Activated B cell treated with CpG ODN at 0.5 μM for 24 hours (primary cell): ENCODE results near the gene CTNNA2. TPM values are rescaled to one million over a fixed set of nuclear protein-coding genes. Genes with fewer than 3 reads are reported as not detected.

Source experiments
- ATAC-seq: fragments of 200-7000 bp; cut with Tn5 transposase; one replicate; pipeline ENCODE4 v1.10.0; 2021; ENCODE audit warnings: low read depth, mild to moderate bottlenecking, moderate library complexity
- CTCF ChIA-PET: fragments of 350-600 bp; sonication (Branson Sonifier 250); formaldehyde crosslinking; loops from one replicate; lab custom pipeline; 2021; ENCODE audit warnings: antibody characterized with exemption; lab: Charles Lee
- POLR2A ChIA-PET: fragments of 350-600 bp; sonication (Branson Sonifier 250); formaldehyde crosslinking; loops from one replicate; lab custom pipeline; 2021; ENCODE audit warnings: antibody characterized with exemption; lab: Charles Lee
- DNase-seq: peaks from one replicate; pipeline ENCODE4 v3.0.0; 2022
- H3K27ac Mint-ChIP-seq: one replicate; pipeline ENCODE4 v1.8.0; 2020; ENCODE audit warnings: mixed read lengths
- H3K27me3 Mint-ChIP-seq: one replicate; pipeline ENCODE4 v1.8.0; 2021; ENCODE audit warnings: mixed read lengths
- H3K36me3 Mint-ChIP-seq: one replicate; pipeline ENCODE4 v1.8.0; 2021; ENCODE audit warnings: low read depth, mixed read lengths
- H3K4me1 Mint-ChIP-seq: one replicate; pipeline ENCODE4 v1.8.0; 2021; ENCODE audit warnings: mixed read lengths
- H3K4me3 Mint-ChIP-seq: one replicate; pipeline ENCODE4 v1.8.0; 2020; ENCODE audit warnings: mild to moderate bottlenecking, mixed read lengths
- H3K9me3 Mint-ChIP-seq: one replicate; pipeline ENCODE4 v1.8.0; 2020; ENCODE audit warnings: mixed read lengths
- intact Hi-C: fragments of 100-400 bp; cut with micrococcal nuclease; formaldehyde crosslinking; loops from one replicate; pipeline ENCODE4 v1.15.1; 2024
- total RNA-seq: library from RNA; stranded (reverse); gene quantifications from 2 replicates; pipeline ENCODE4 v1.2.3, GENCODE V29; 2022
- TF ChIP-seq, protein P1 (sequence below): fragments of 200-600 bp; IDR thresholded peaks from one replicate; pipeline ENCODE4 v1.8.0; 2022; ENCODE audit warnings: antibody characterized with exemption, mild to moderate bottlenecking

Gene CTNNA2
- total RNA-seq, 1 donor from 2014 or later: not detected

- intact Hi-C loops: no loop called here
- DNase-seq (no peak), ATAC-seq (no peak)
- H3K9me3 Mint-ChIP-seq: peaks cover 4% of the 10 kb centered on the region
- no peaks in the 10 kb centered on the region for H3K4me1 Mint-ChIP-seq
- H3K4me3 Mint-ChIP-seq: no peak overlapping the region
- no peak overlapping the region for H3K27ac Mint-ChIP-seq
- ChIA-PET CTCF (no interaction called here), POLR2A (no interaction called here)
- no peaks in the 10 kb centered on the region for H3K27me3 Mint-ChIP-seq
- no peaks in the 10 kb centered on the region for H3K36me3 Mint-ChIP-seq
- TF ChIP-seq, protein P1, sequence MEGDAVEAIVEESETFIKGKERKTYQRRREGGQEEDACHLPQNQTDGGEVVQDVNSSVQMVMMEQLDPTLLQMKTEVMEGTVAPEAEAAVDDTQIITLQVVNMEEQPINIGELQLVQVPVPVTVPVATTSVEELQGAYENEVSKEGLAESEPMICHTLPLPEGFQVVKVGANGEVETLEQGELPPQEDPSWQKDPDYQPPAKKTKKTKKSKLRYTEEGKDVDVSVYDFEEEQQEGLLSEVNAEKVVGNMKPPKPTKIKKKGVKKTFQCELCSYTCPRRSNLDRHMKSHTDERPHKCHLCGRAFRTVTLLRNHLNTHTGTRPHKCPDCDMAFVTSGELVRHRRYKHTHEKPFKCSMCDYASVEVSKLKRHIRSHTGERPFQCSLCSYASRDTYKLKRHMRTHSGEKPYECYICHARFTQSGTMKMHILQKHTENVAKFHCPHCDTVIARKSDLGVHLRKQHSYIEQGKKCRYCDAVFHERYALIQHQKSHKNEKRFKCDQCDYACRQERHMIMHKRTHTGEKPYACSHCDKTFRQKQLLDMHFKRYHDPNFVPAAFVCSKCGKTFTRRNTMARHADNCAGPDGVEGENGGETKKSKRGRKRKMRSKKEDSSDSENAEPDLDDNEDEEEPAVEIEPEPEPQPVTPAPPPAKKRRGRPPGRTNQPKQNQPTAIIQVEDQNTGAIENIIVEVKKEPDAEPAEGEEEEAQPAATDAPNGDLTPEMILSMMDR: no peak
These were observed 641.5 kb downstream of the CTNNA2 start for GRCh38 chr2:80154231-80154915.

DNA sequence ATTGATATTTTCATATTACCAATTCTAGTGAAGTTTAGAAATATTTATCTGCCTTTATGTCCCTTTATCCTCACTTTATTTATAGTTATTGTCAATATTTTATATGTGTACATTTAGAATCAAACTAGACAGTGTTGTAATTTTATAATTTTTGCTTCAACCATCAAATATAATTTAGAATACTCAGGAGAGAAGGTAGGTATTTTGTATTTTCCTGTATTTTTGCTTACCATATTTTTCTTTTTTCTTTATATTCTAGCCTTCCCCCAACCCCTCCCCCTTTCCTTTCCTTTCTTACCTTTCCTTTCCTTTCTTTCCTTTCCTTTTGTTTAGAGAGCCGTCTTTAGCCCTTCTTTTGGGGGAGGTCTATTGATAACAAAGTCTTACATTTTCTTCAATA is 651.5 kb downstream of the CTNNA2 start:
- Mint-ChIP-seq H3K4me3 (no peak overlapping the region), H3K27me3 (no peaks in the 10 kb centered on the region), H3K27ac (no peak overlapping the region), H3K36me3 (no peaks in the 10 kb centered on the region), H3K9me3 (peaks cover 8% of the 10 kb centered on the region), H3K4me1 (no peaks in the 10 kb centered on the region)
- no peak for ATAC-seq
- DNase-seq: no peak
- TF ChIP-seq, protein P1: no peak
- ChIA-PET CTCF (no interaction called here), POLR2A (no interaction called here)
- intact Hi-C loops: no loop called here

GRCh38 chr2:80166483-80167171 is 653.8 kb downstream of the CTNNA2 start:
- Mint-ChIP-seq H3K36me3 (no peaks in the 10 kb centered on the region), H3K27me3 (no peaks in the 10 kb centered on the region), H3K4me1 (no peaks in the 10 kb centered on the region), H3K27ac (no peak overlapping the region), H3K9me3 (peaks cover 4% of the 10 kb centered on the region), H3K4me3 (no peak overlapping the region)
- TF ChIP-seq, protein P1: no peak
- ATAC-seq (no peak), DNase-seq (no peak)
- ChIA-PET POLR2A (no interaction called here), CTCF (no interaction called here)
- intact Hi-C loops: no loop called here

DNA sequence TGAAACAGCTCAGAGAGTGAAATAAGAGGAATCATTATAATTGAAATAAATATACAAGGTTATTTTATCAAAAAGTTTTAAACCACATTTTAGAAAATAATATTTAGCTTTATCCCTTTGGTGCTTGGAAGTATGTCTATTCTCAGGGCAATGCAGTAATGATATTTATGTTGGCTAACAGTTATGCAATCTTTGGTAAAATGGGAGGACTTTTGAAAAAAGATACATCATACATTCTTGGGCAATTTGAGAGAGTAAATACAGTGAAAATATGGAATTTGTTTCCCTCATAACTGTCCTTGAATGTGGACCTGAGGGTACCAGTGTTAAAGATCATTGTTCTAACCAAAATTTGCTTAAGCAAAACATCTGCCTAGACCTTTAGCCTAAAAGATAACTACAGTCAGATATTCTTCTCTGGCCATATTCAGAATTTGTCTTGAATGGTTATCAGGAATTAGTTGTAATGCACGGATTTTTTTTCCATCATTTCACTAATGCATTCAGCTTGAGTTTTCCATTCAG is 654.5 kb downstream of the CTNNA2 start:
- ATAC-seq (no peak), DNase-seq (no peak)
- POLR2A ChIA-PET: no interaction called here
- Mint-ChIP-seq H3K27me3 (no peaks in the 10 kb centered on the region), H3K36me3 (no peaks in the 10 kb centered on the region), H3K27ac (no peak overlapping the region), H3K9me3 (peaks cover 4% of the 10 kb centered on the region), H3K4me1 (no peaks in the 10 kb centered on the region), H3K4me3 (no peak overlapping the region)
- CTCF ChIA-PET: no interaction called here
- TF ChIP-seq, protein P1: no peak
- intact Hi-C loops: no loop called here

DNA sequence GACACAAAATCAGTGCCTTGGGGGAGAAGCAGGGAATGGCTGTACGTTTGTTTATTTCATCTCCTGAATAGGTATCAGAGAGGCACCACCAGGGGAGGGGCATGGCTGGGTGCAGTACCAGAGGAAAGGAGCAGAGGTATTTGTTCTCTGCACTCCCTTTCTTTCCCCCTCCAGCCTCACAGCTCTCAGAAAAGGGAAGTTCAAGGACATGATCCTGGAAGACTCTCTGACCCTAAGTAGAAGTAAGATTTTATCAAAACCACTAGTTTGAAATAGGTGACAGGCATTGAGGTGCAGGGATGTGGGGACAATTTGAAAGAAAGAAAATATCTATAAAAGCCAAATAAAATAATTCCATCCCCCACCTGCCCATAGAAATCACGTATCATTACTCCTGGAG is 655.2 kb downstream of the CTNNA2 start:
- H3K4me3 Mint-ChIP-seq: no peak overlapping the region
- POLR2A ChIA-PET: no interaction called here
- peaks cover 4% of the 10 kb centered on the region for H3K9me3 Mint-ChIP-seq
- TF ChIP-seq, protein P1: no peak
- intact Hi-C loops: no loop called here
- no peaks in the 10 kb centered on the region for H3K36me3 Mint-ChIP-seq
- no peaks in the 10 kb centered on the region for H3K4me1 Mint-ChIP-seq
- CTCF ChIA-PET: no interaction called here
- no peak for ATAC-seq
- no peak for DNase-seq
- H3K27ac Mint-ChIP-seq: no peak overlapping the region
- H3K27me3 Mint-ChIP-seq: no peaks in the 10 kb centered on the region
